ENCODE results near the gene ZIK1. TPM values are rescaled to one million over a fixed set of nuclear protein-coding genes. Genes with fewer than 3 reads are reported as not detected.

The ZIK1 gene
- total and polyA plus RNA-seq, 2 of the 4 experiments (the other 2 are of a cell fraction), result 4.1 to 11.8 TPM

- Histone ChIP-seq H2AK9ac (replicated peaks; ENCODE audit: low read depth, low read length, poor library complexity) (no peak overlapping the region), H3K9me1 (ENCODE audit: insufficient read depth, low read length) (no peaks in the 10 kb centered on the region), H2BK20ac (ENCODE audit: low read depth, low read length) (no peak overlapping the region), H4K5ac (ENCODE audit: low read depth, low read length) (no peak overlapping the region), H3K18ac (ENCODE audit: low read depth, low read length) (no peak overlapping the region), H2AFZ (replicated peaks; ENCODE audit: low read length, poor library complexity) (no peak overlapping the region), H3K9ac (ENCODE audit: low read depth, low read length) (no peak overlapping the region), H3K14ac (replicated peaks; ENCODE audit: low read depth, low read length) (no peak overlapping the region), H2BK120ac (ENCODE audit: low read depth, low read length) (no peak overlapping the region), H3K23ac (ENCODE audit: low read depth, low read length) (no peak overlapping the region), H4K8ac (ENCODE audit: low read depth in 2 of 2, low read length in 2 of 2) (no peak overlapping the region), H2AK5ac (ENCODE audit: low read depth, low read length) (no peak overlapping the region), H3K36me3 (ENCODE audit: control insufficient read depth, insufficient read depth, low read length) (peaks cover 68% of the 10 kb centered on the region), H3K27ac (ENCODE audit: insufficient read depth, low read length) (no peak overlapping the region), H3K4me3 (ENCODE audit: insufficient read depth, low read depth, low read length) (no peak overlapping the region), H2BK5ac (ENCODE audit: low read depth, low read length, poor library complexity, severe bottlenecking) (no peak overlapping the region), H3K4me2 (ENCODE audit: low read depth, low read length) (no peak overlapping the region), H3K79me1 (ENCODE audit: low read depth in 1 of 2, low read length in 2 of 2) (peaks cover 10 to 21% of the 10 kb centered on the region in 2 experiments), H3K4ac (ENCODE audit: low read depth, low read length) (no peak overlapping the region), H3K4me1 (ENCODE audit: control insufficient read depth, insufficient read depth, low read length) (no peaks in the 10 kb centered on the region), H4K20me1 (ENCODE audit: insufficient read depth, low read length) (0 out of 2 replicates have a peak, but pooled peaks cover under 1% of the 10 kb centered on the region), H4K91ac (ENCODE audit: insufficient read depth, low read depth, low read length) (no peak overlapping the region), H3K27me3 (ENCODE audit: control insufficient read depth, insufficient read depth, low read length) (no peaks in the 10 kb centered on the region), H3K9me3 (ENCODE audit: control insufficient read depth, insufficient read depth, low read length) (peaks cover 52% of the 10 kb centered on the region), H3K56ac (ENCODE audit: extremely low read depth, insufficient read depth, low read length) (no peak overlapping the region), H2BK15ac (ENCODE audit: low read depth, low read length) (no peak overlapping the region)
- ATAC-seq (ENCODE audit: low read depth) (no peak), DNase-seq (no peak)
- POLR2A ChIA-PET (ENCODE audit: unreplicated experiment), result no interaction called here
- intact Hi-C loops (cut with micrococcal nuclease) (no loop called here), in situ Hi-C loops (cut with MboI; ENCODE audit: low sequenced_read_pairs) (no loop called here), dilution Hi-C loops (cut with HindIII; ENCODE audit: low sequenced_read_pairs, unreplicated experiment) (no loop called here)
- WGBS, 2 experiments (ENCODE audit: extremely low coverage in 2 of 2, insufficient read length in 1 of 2), result no CpG with 5 or more reads among the region's 2 CpGs
- CTCF ChIA-PET, result no interaction called here
- TF ChIP-seq ELK1 (IDR thresholded peaks at IDR 0.05; ENCODE audit: borderline replicate concordance, low read depth, low read length), result no peak
- TF ChIP-seq MAZ (IDR thresholded peaks at IDR 0.05; ENCODE audit: borderline replicate concordance, low read depth, low read length), result no peak
- TF ChIP-seq CEBPB (IDR thresholded peaks at IDR 0.05; ENCODE audit: low read depth, low read length), result no peak
- TF ChIP-seq RFX5 (IDR thresholded peaks at IDR 0.05; ENCODE audit: low read depth, low read length), result no peak
- TF ChIP-seq MAFK (IDR thresholded peaks at IDR 0.05; ENCODE audit: low read depth, low read length), result no peak
- no peak for TF ChIP-seq RCOR1 (IDR thresholded peaks at IDR 0.05; ENCODE audit: insufficient replicate concordance, low read length)
- no peak for TF ChIP-seq MXI1 (IDR thresholded peaks at IDR 0.05; ENCODE audit: borderline replicate concordance, low read depth, low read length)
- no TSS peak for BruUV-seq (replicated peaks)
These were observed 31.5 kb upstream of the ZIK1 start for GRCh38 chr19:57552432-57552831.

Data from IMR-90 (cell line).